ENCODE data around the gene CA12. TPM values are rescaled to one million over a fixed set of nuclear protein-coding genes. Genes with fewer than 3 reads are reported as not detected.

The CA12 gene
- total and polyA plus RNA-seq, 2 donors (not counting 3 experiments of a cell fraction or from before 2014, with no cell fraction given): 1.1 to 5.9 TPM

DNA sequence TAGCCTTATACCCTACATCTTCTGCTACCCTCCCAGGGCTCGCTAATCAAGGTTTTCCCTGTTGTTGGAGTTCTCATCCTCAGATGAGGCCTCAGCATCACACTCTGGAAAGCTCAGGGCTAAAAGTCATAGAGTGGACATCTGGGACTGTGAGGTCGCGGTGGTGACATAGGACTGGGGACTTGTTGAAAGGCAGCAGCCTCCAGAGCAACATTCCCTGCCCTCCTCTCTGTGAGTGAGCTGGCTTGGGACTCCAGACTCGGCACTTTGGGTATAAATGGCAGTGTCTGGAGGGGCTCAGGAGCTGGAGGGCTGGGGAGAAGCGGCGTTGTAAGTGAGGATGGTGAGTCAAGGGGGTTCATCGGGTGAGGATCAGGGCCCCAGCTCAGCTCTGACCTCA lies 2.7 kb downstream of the CA12 start:
- FAIRE-seq (no peak), DNase-seq (ENCODE audit: low read depth, low spot score) (no peak)
- H4K20me1 ChIP-seq (replicated peaks; ENCODE audit: control insufficient read depth, extremely low read depth, insufficient read depth, low read length): no peaks in the 10 kb centered on the region
- no TSS peak for BruUV-seq (replicated peaks)
- H3K4me2 ChIP-seq (ENCODE audit: insufficient read depth, low read length): no peak overlapping the region
- peaks cover 30% of the 10 kb centered on the region for H3K4me1 ChIP-seq (ENCODE audit: control insufficient read depth, extremely low read depth, insufficient read depth, low read length)
- no peaks in the 10 kb centered on the region for H3K27me3 ChIP-seq (ENCODE audit: control insufficient read depth in 2 of 2, insufficient read depth in 2 of 2, low read length in 2 of 2)
- intact Hi-C loops (cut with micrococcal nuclease): no loop called here
- no peaks in the 10 kb centered on the region for H3K79me2 ChIP-seq (ENCODE audit: control insufficient read depth, insufficient read depth, low read length)
- H3K9me1 ChIP-seq (replicated peaks; ENCODE audit: control insufficient read depth, extremely low read depth, insufficient read depth, low read length): no peaks in the 10 kb centered on the region
- no peak overlapping the region for H3K27ac ChIP-seq (ENCODE audit: insufficient read depth, low read depth, low read length)
- no peaks in the 10 kb centered on the region for H3K36me3 ChIP-seq (ENCODE audit: control insufficient read depth in 2 of 2, extremely low read depth in 1 of 2, insufficient read depth in 2 of 2, low read length in 2 of 2)
- ChIA-PET POLR2A (no interaction called here), CTCF (no interaction called here)
- no peaks in the 10 kb centered on the region for H3K9me3 ChIP-seq (replicated peaks; ENCODE audit: control insufficient read depth, insufficient read depth, low read length)
- no peak overlapping the region for H2AFZ ChIP-seq (ENCODE audit: low read depth, low read length)
- H3K9ac ChIP-seq (replicated peaks; ENCODE audit: extremely low read depth, insufficient read depth, low read length): no peak overlapping the region
- H3K4me3 ChIP-seq (replicated peaks in 1 of 3; ENCODE audit: insufficient read depth in 1 of 3, low read depth in 1 of 3, low read length in 3 of 3): no peak overlapping the region
- dilution Hi-C loops (cut with MboI; ENCODE audit: extremely low pct_ligation_motif_present, low sequenced_read_pairs): no loop called here
- TF ChIP-seq, protein P1, sequence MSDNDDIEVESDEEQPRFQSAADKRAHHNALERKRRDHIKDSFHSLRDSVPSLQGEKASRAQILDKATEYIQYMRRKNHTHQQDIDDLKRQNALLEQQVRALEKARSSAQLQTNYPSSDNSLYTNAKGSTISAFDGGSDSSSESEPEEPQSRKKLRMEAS (IDR thresholded peaks at IDR 0.05; ENCODE audit: insufficient read depth, insufficient read length): no peak
- TF ChIP-seq POLR2A (IDR thresholded peaks at IDR 0.05; ENCODE audit: low read depth, low read length) (no peak), JUN (IDR thresholded peaks at IDR 0.05; ENCODE audit: borderline replicate concordance, insufficient read depth, insufficient read length, low read depth) (no peak), MYC (IDR thresholded peaks at IDR 0.05; ENCODE audit: low read depth, low read length) (no peak), GATA2 (IDR thresholded peaks at IDR 0.05; ENCODE audit: insufficient read depth, insufficient read length, low read depth, low read length) (no peak), POLR2AphosphoS5 (IDR thresholded peaks at IDR 0.05; ENCODE audit: insufficient read depth, low read depth, low read length) (no peak), FOS (IDR thresholded peaks at IDR 0.05; ENCODE audit: borderline replicate concordance, insufficient read depth, low read length) (no peak)
- TF ChIP-seq, protein P2, sequence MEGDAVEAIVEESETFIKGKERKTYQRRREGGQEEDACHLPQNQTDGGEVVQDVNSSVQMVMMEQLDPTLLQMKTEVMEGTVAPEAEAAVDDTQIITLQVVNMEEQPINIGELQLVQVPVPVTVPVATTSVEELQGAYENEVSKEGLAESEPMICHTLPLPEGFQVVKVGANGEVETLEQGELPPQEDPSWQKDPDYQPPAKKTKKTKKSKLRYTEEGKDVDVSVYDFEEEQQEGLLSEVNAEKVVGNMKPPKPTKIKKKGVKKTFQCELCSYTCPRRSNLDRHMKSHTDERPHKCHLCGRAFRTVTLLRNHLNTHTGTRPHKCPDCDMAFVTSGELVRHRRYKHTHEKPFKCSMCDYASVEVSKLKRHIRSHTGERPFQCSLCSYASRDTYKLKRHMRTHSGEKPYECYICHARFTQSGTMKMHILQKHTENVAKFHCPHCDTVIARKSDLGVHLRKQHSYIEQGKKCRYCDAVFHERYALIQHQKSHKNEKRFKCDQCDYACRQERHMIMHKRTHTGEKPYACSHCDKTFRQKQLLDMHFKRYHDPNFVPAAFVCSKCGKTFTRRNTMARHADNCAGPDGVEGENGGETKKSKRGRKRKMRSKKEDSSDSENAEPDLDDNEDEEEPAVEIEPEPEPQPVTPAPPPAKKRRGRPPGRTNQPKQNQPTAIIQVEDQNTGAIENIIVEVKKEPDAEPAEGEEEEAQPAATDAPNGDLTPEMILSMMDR (IDR thresholded peaks at IDR 0.05; ENCODE audit: extremely low read depth in 1 of 2, insufficient read depth in 1 of 2, low read depth in 1 of 2, low read length in 2 of 2): no peak

Measured in endothelial cell of umbilical vein (primary cell).